ENCODE results near the gene LKAAEAR1. TPM values are rescaled to one million over a fixed set of nuclear protein-coding genes. Genes with fewer than 3 reads are reported as not detected.
A peak's percentile ranks its signal among the peaks of the same experiment; 100 is the strongest.

LKAAEAR1 gene
- total and polyA plus RNA-seq, 2 of the 13 experiments (the other 11 are each of a cell fraction or from before 2014, with no cell fraction given): not detected

DNA sequence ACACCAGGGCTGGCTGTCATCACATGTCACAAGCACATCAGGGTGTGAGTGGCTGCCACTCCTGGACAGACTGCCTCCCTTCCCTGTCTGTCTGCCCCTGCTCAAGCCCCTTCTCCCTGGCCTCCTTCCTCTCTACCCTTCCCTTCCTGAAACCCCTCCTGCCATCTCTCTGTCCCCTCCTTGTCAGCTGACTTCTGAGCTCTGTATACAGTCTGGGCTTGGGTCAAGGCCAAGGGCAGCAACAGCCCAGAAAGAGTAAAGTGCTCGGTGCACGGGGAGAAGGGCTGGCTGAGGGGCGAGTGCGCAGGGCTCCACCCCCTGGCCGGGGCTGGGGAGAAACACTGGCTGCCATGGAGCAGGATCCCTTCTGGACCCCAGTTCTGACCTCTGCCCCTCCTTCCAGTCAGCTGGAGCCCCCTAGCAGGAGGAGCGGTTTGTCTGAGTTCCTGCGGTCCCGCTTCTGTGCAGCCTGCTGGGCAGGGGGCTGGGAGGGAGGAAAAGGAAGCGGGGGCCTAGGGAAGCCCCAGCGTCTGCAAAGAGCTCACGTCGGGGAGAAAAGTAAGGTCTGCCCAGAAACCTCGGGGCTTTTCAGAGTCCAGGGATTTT lies 2.0 kb downstream of the LKAAEAR1 start (continued):
- TF ChIP-seq, protein P1, sequence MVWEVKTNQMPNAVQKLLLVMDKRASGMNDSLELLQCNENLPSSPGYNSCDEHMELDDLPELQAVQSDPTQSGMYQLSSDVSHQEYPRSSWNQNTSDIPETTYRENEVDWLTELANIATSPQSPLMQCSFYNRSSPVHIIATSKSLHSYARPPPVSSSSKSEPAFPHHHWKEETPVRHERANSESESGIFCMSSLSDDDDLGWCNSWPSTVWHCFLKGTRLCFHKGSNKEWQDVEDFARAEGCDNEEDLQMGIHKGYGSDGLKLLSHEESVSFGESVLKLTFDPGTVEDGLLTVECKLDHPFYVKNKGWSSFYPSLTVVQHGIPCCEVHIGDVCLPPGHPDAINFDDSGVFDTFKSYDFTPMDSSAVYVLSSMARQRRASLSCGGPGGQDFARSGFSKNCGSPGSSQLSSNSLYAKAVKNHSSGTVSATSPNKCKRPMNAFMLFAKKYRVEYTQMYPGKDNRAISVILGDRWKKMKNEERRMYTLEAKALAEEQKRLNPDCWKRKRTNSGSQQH (CRISPR knock-in tag; IDR thresholded peaks at IDR 0.05; ENCODE audit: low read depth): no peak
- TF ChIP-seq ZNF468 (CRISPR knock-in tag; IDR thresholded peaks at IDR 0.05) (no peak), ZNF230 (CRISPR knock-in tag; IDR thresholded peaks at IDR 0.05) (no peak), ZNF143 (CRISPR knock-in tag; IDR thresholded peaks at IDR 0.05) (no peak), RXRB (CRISPR knock-in tag; IDR thresholded peaks at IDR 0.05; ENCODE audit: borderline replicate concordance) (peak; percentile 83), ZNF160 (CRISPR knock-in tag; IDR thresholded peaks at IDR 0.05) (no peak), ZSCAN12 (CRISPR knock-in tag; IDR thresholded peaks at IDR 0.05) (no peak), ARNT2 (CRISPR knock-in tag; IDR thresholded peaks at IDR 0.05; ENCODE audit: low read depth) (no peak), SSRP1 (CRISPR knock-in tag; IDR thresholded peaks at IDR 0.05) (no peak), REXO4 (CRISPR knock-in tag; IDR thresholded peaks at IDR 0.05; ENCODE audit: borderline replicate concordance) (no peak), KDM4B (CRISPR knock-in tag; IDR thresholded peaks at IDR 0.05) (no peak), DNMT1 (CRISPR knock-in tag; IDR thresholded peaks at IDR 0.05) (no peak), KMT2A (CRISPR knock-in tag; IDR thresholded peaks at IDR 0.05) (no peak)
- TF ChIP-seq, protein P2, sequence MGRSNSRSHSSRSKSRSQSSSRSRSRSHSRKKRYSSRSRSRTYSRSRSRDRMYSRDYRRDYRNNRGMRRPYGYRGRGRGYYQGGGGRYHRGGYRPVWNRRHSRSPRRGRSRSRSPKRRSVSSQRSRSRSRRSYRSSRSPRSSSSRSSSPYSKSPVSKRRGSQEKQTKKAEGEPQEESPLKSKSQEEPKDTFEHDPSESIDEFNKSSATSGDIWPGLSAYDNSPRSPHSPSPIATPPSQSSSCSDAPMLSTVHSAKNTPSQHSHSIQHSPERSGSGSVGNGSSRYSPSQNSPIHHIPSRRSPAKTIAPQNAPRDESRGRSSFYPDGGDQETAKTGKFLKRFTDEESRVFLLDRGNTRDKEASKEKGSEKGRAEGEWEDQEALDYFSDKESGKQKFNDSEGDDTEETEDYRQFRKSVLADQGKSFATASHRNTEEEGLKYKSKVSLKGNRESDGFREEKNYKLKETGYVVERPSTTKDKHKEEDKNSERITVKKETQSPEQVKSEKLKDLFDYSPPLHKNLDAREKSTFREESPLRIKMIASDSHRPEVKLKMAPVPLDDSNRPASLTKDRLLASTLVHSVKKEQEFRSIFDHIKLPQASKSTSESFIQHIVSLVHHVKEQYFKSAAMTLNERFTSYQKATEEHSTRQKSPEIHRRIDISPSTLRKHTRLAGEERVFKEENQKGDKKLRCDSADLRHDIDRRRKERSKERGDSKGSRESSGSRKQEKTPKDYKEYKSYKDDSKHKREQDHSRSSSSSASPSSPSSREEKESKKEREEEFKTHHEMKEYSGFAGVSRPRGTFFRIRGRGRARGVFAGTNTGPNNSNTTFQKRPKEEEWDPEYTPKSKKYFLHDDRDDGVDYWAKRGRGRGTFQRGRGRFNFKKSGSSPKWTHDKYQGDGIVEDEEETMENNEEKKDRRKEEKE (IDR thresholded peaks at IDR 0.05): no peak
- TF ChIP-seq, protein P3, sequence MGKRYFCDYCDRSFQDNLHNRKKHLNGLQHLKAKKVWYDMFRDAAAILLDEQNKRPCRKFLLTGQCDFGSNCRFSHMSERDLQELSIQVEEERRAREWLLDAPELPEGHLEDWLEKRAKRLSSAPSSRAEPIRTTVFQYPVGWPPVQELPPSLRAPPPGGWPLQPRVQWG (CRISPR knock-in tag; IDR thresholded peaks at IDR 0.05; ENCODE audit: borderline replicate concordance, low read depth): no peak
- TF ChIP-seq, protein P4, sequence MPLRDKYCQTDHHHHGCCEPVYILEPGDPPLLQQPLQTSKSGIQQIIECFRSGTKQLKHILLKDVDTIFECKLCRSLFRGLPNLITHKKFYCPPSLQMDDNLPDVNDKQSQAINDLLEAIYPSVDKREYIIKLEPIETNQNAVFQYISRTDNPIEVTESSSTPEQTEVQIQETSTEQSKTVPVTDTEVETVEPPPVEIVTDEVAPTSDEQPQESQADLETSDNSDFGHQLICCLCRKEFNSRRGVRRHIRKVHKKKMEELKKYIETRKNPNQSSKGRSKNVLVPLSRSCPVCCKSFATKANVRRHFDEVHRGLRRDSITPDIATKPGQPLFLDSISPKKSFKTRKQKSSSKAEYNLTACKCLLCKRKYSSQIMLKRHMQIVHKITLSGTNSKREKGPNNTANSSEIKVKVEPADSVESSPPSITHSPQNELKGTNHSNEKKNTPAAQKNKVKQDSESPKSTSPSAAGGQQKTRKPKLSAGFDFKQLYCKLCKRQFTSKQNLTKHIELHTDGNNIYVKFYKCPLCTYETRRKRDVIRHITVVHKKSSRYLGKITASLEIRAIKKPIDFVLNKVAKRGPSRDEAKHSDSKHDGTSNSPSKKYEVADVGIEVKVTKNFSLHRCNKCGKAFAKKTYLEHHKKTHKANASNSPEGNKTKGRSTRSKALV (CRISPR knock-in tag; IDR thresholded peaks at IDR 0.05): peak; percentile 53; the same call in 1 of the 2 replicates
- TF ChIP-seq, protein P5, sequence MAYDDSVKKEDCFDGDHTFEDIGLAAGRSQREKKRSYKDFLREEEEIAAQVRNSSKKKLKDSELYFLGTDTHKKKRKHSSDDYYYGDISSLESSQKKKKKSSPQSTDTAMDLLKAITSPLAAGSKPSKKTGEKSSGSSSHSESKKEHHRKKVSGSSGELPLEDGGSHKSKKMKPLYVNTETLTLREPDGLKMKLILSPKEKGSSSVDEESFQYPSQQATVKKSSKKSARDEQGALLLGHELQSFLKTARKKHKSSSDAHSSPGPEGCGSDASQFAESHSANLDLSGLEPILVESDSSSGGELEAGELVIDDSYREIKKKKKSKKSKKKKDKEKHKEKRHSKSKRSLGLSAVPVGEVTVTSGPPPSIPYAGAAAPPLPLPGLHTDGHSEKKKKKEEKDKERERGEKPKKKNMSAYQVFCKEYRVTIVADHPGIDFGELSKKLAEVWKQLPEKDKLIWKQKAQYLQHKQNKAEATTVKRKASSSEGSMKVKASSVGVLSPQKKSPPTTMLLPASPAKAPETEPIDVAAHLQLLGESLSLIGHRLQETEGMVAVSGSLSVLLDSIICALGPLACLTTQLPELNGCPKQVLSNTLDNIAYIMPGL (CRISPR knock-in tag; IDR thresholded peaks at IDR 0.05; ENCODE audit: borderline replicate concordance in 1 of 2, low read depth in 1 of 2): no peak
- TF ChIP-seq, protein P6, sequence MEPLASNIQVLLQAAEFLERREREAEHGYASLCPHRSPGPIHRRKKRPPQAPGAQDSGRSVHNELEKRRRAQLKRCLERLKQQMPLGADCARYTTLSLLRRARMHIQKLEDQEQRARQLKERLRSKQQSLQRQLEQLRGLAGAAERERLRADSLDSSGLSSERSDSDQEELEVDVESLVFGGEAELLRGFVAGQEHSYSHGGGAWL (CRISPR knock-in tag; IDR thresholded peaks at IDR 0.05): no peak
- TF ChIP-seq, protein P7, sequence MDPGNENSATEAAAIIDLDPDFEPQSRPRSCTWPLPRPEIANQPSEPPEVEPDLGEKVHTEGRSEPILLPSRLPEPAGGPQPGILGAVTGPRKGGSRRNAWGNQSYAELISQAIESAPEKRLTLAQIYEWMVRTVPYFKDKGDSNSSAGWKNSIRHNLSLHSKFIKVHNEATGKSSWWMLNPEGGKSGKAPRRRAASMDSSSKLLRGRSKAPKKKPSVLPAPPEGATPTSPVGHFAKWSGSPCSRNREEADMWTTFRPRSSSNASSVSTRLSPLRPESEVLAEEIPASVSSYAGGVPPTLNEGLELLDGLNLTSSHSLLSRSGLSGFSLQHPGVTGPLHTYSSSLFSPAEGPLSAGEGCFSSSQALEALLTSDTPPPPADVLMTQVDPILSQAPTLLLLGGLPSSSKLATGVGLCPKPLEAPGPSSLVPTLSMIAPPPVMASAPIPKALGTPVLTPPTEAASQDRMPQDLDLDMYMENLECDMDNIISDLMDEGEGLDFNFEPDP (CRISPR knock-in tag; conservative IDR thresholded peaks at IDR 0.05): no peak

All from HepG2 (cell line).